Karpas-422 (cell line): ENCODE measurements around the gene SPAAR. TPM values are rescaled to one million over a fixed set of nuclear protein-coding genes. Genes with fewer than 3 reads are reported as not detected.
"Not testable (repeated sequence)": the region's sequence is repeated elsewhere in the genome, so short reads cannot be mapped to it uniquely, and the experiment has no call there.

Experiments used
- DNase-seq: peaks from one replicate; pipeline ENCODE4 v3.0.0-alpha.2; 2015
- H2AFZ ChIP-seq: fragments of 200-600 bp; sonication (generic); 2 replicates; pipeline ENCODE4 v1.6.1; 2014; ENCODE audit warnings: antibody characterized with exemption, low read length, mixed read lengths
- H3K27ac ChIP-seq: fragments of 200-600 bp; sonication (generic); 2 replicates; pipeline ENCODE4 v1.5.1; 2014; ENCODE audit warnings: mild to moderate bottlenecking, low read length, moderate library complexity
- H3K27me3 ChIP-seq: fragments of 200-600 bp; sonication (generic); 2 replicates; pipeline ENCODE4 v1.6.1; 2014; ENCODE audit warnings: low read length, mixed read lengths
- H3K36me3 ChIP-seq: fragments of 200-600 bp; sonication (generic); 2 replicates; pipeline ENCODE4 v1.6.1; 2014; ENCODE audit warnings: low read length, mixed read lengths; ENCODE audit not compliant: insufficient read depth
- H3K4me1 ChIP-seq: fragments of 200-600 bp; sonication (generic); 2 replicates; pipeline ENCODE4 v1.6.1; 2014; ENCODE audit warnings: mild to moderate bottlenecking, low read length, mixed read lengths
- H3K4me2 ChIP-seq: fragments of 200-600 bp; sonication (generic); 2 replicates; pipeline ENCODE4 v1.6.1; 2014; ENCODE audit warnings: low read length, low read depth, mild to moderate bottlenecking; ENCODE audit not compliant: poor library complexity, severe bottlenecking
- H3K4me3 ChIP-seq: fragments of 200-600 bp; sonication (generic); 2 replicates; pipeline ENCODE4 v1.5.1; 2014; ENCODE audit warnings: mild to moderate bottlenecking, antibody characterized with exemption, low read length, mixed read lengths
- H3K79me2 ChIP-seq: fragments of 200-600 bp; sonication (generic); 2 replicates; pipeline ENCODE4 v1.6.1; 2014; ENCODE audit warnings: mild to moderate bottlenecking, low read length, mixed read lengths
- H3K9ac ChIP-seq: fragments of 200-600 bp; sonication (generic); 2 replicates; pipeline ENCODE4 v1.6.0; 2014; ENCODE audit warnings: low read length
- H3K9me2 ChIP-seq: fragments of 200-600 bp; sonication (generic), shearing (Covaris generic); replicated peaks from 2 replicates; pipeline ENCODE4 v1.6.0; 2014; ENCODE audit warnings: mild to moderate bottlenecking, low read length, moderate library complexity; ENCODE audit not compliant: insufficient read depth
- H3K9me3 ChIP-seq: fragments of 300-700, 200-600 bp; sonication (generic); 2 replicates; pipeline ENCODE4 v1.6.1; 2014; ENCODE audit warnings: low read length, mixed read lengths
- H4K20me1 ChIP-seq: fragments of 200-600 bp; sonication (generic); 2 replicates; pipeline ENCODE4 v1.6.1; 2014; ENCODE audit warnings: mild to moderate bottlenecking, antibody characterized with exemption, low read length, low read depth; ENCODE audit not compliant: insufficient read depth
- total RNA-seq: library from RNA; depleted of rRNA; stranded (reverse); fragments of >200 nt; shearing (Covaris generic); gene quantifications from 2 replicates; pipeline ENCODE4 v1.2.3, GENCODE V29; 2014; ENCODE audit warnings: low replicate concordance

Gene SPAAR
- total RNA-seq, 1 experiment from 2014 or later = not detected

DNA sequence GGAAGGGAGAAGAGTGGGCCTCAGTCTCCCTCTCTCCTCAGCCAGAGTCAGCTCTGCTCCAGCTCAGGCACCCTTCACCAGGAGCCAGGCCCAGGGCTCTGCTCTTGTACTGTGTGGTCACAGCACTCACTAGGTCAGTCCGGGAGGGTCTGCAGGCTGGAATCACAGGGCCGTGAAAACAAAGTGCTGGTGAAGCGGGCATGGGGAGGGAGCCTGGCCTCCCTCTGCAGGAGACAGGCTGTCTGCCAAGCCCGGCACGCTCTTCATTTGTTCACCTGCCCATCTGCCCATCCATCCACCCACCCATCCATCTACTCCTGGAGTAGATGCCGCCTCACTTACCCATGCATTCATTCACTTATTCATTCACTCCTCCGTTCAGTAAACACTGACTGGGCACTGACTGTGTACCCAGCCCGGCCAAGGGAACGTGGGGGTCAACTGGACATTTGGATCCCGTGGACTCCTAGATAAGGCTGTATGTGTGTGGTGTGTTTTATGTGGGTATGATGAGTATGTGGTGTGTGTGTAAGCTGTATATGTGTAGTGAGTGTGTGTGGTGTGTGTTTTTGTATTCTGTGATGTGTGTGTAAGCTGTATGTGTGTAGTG, 3.6 kb downstream of the SPAAR start:
- Histone ChIP-seq H2AFZ (no peak overlapping the region), H3K79me2 (no peaks in the 10 kb centered on the region), H3K4me1 (no peaks in the 10 kb centered on the region), H3K9ac (no peak overlapping the region), H4K20me1 (no peaks in the 10 kb centered on the region), H3K27ac (no peak overlapping the region), H3K4me2 (no peak overlapping the region), H3K4me3 (no peak overlapping the region), H3K36me3 (no peaks in the 10 kb centered on the region), H3K27me3 (no peaks in the 10 kb centered on the region), H3K9me3 (no peaks in the 10 kb centered on the region), H3K9me2 (no peaks in the 10 kb centered on the region)
- no peak for DNase-seq

DNA sequence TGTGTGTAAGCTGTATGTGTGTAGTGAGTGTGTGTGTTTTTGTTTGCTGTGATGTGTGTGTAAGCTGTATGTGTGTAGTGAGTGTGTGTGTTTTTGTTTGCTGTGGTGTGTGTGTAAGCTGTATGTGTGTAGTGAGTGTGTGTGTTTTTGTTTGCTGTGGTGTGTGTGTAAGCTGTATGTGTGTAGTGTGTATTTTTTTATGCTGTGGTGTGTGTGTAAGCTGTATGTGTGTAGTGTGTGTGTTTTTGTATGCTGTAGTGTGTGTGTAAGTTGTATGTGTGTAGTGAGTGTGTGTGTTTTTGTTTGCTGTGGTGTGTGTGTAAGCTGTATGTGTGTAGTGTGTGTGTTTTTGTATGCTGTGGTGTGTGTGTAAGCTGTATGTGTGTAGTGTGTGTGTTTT, 4.1 kb downstream of the SPAAR start:
- H3K4me2 ChIP-seq, H3K4me1 ChIP-seq, H2AFZ ChIP-seq, DNase-seq, H3K9me3 ChIP-seq, H3K27ac ChIP-seq, H3K9me2 ChIP-seq, H3K9ac ChIP-seq, H3K79me2 ChIP-seq, H4K20me1 ChIP-seq, H3K4me3 ChIP-seq, H3K36me3 ChIP-seq, H3K27me3 ChIP-seq: not testable (repeated sequence)

DNA sequence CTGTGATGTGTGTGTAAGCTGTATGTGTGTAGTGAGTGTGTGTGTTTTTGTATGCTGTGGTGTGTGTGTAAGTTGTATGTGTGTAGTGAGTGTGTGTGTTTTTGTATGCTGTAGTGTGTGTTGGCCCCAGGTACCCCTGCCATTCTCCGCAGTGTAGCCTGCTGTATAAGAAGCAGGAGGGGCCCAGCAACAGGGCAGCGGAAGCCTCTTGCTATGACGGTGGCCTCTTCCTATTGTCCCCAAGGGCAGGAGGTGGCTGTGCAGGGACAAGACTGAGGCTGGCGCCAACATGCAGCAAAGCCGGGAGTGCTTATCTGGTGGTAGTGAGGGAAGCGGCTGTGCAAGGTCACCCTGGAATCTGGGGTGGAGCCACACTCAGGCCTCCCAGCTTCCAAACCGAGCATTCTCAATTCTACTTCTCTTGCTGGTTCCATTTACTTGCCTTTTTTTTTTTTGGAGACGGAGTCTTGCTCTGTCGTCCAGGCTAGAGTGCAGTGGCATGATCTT, 5.1 kb downstream of the SPAAR start:
- DNase-seq = no peak
- Histone ChIP-seq H3K4me3 (no peak overlapping the region), H3K4me1 (no peaks in the 10 kb centered on the region), H3K27me3 (no peaks in the 10 kb centered on the region), H2AFZ (no peak overlapping the region), H3K27ac (no peak overlapping the region), H3K36me3 (no peaks in the 10 kb centered on the region), H3K9ac (no peak overlapping the region), H3K9me2 (no peaks in the 10 kb centered on the region), H4K20me1 (no peaks in the 10 kb centered on the region), H3K4me2 (no peak overlapping the region), H3K79me2 (no peaks in the 10 kb centered on the region), H3K9me3 (no peaks in the 10 kb centered on the region)

DNA sequence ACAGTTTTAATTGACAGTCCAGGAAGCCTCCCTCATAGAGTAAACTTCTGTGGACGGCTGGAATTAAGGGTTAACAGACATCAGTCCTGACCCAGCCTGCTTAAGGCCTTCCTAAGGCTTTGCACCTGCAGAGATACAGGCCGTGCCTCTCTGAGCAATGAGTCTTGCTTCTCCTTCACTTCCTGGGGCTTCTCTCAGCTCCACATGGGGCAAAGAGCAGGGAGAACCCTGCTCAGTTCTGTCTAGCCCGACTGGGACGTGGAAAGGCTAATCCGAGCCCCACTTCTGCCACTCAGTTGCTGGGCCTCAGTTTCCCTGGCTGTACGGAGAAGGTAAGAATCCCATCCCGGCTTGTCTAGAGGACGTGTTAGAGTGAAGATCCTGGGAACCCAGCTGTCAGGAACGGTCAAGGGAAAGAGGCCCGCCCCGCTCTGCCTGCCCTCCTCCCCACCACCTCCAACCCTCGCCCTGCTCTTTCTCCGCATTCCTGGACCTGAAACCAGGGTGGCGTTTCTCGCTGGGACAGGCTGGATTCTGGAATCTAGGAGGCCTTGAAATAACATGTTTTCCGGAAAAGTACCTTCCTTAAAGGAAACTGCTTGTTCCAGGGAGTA, 6.5 kb downstream of the SPAAR start:
- Histone ChIP-seq H3K4me2 (no peak overlapping the region), H4K20me1 (no peaks in the 10 kb centered on the region), H3K9me2 (no peaks in the 10 kb centered on the region), H3K9ac (no peak overlapping the region), H3K27me3 (no peaks in the 10 kb centered on the region), H3K36me3 (no peaks in the 10 kb centered on the region), H3K4me3 (no peak overlapping the region), H3K27ac (no peak overlapping the region), H3K9me3 (no peaks in the 10 kb centered on the region), H3K4me1 (no peaks in the 10 kb centered on the region), H2AFZ (no peak overlapping the region), H3K79me2 (no peaks in the 10 kb centered on the region)
- no peak for DNase-seq

DNA sequence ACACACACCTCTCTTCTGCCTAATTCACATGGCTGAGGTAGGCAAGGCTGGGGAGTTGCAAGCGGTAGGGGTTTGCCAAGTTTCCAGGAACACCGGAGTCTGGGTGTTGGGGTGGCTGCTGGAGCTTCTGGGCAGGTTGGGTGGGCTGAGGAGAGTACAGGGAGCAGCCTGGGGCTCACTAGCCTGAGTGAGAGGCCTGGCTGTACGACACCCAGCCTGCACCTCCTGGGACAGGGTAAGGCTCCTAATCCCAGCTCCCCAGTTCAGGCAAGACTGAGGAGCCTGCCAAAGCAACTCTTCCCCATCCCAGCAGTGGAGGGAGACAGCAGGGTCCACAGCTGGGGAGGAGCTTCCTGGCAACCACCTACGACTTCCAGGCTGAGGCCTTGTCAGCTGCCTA, 8.0 kb downstream of the SPAAR start:
- no peak overlapping the region for H3K9ac ChIP-seq
- no peaks in the 10 kb centered on the region for H3K9me2 ChIP-seq
- H3K4me1 ChIP-seq = no peaks in the 10 kb centered on the region
- H3K4me3 ChIP-seq = no peak overlapping the region
- no peaks in the 10 kb centered on the region for H4K20me1 ChIP-seq
- DNase-seq = no peak
- no peak overlapping the region for H3K4me2 ChIP-seq
- no peak overlapping the region for H3K27ac ChIP-seq
- no peaks in the 10 kb centered on the region for H3K9me3 ChIP-seq
- no peaks in the 10 kb centered on the region for H3K27me3 ChIP-seq
- no peaks in the 10 kb centered on the region for H3K36me3 ChIP-seq
- no peaks in the 10 kb centered on the region for H3K79me2 ChIP-seq
- H2AFZ ChIP-seq = no peak overlapping the region

GRCh38 chr9:35918780-35919179, 9.5 kb downstream of the SPAAR start:
- H3K27ac ChIP-seq = no peak overlapping the region
- H2AFZ ChIP-seq = no peak overlapping the region
- no peaks in the 10 kb centered on the region for H3K27me3 ChIP-seq
- H3K9ac ChIP-seq = no peak overlapping the region
- H3K79me2 ChIP-seq = no peaks in the 10 kb centered on the region
- H3K4me1 ChIP-seq = no peaks in the 10 kb centered on the region
- H4K20me1 ChIP-seq = no peaks in the 10 kb centered on the region
- no peak overlapping the region for H3K4me2 ChIP-seq
- no peak overlapping the region for H3K4me3 ChIP-seq
- no peaks in the 10 kb centered on the region for H3K36me3 ChIP-seq
- no peak for DNase-seq
- no peaks in the 10 kb centered on the region for H3K9me2 ChIP-seq
- H3K9me3 ChIP-seq = no peaks in the 10 kb centered on the region

- H3K4me1 ChIP-seq = no peaks in the 10 kb centered on the region
- no peak overlapping the region for H3K9ac ChIP-seq
- no peaks in the 10 kb centered on the region for H3K27me3 ChIP-seq
- no peaks in the 10 kb centered on the region for H4K20me1 ChIP-seq
- H3K79me2 ChIP-seq = no peaks in the 10 kb centered on the region
- no peaks in the 10 kb centered on the region for H3K9me2 ChIP-seq
- H3K9me3 ChIP-seq = no peaks in the 10 kb centered on the region
- H2AFZ ChIP-seq = no peak overlapping the region
- H3K4me3 ChIP-seq = no peak overlapping the region
- no peaks in the 10 kb centered on the region for H3K36me3 ChIP-seq
- H3K4me2 ChIP-seq = no peak overlapping the region
- H3K27ac ChIP-seq = no peak overlapping the region
- no peak for DNase-seq
Observed at GRCh38 chr9:35919212-35920008, 10.1 kb downstream of the SPAAR start.

DNA sequence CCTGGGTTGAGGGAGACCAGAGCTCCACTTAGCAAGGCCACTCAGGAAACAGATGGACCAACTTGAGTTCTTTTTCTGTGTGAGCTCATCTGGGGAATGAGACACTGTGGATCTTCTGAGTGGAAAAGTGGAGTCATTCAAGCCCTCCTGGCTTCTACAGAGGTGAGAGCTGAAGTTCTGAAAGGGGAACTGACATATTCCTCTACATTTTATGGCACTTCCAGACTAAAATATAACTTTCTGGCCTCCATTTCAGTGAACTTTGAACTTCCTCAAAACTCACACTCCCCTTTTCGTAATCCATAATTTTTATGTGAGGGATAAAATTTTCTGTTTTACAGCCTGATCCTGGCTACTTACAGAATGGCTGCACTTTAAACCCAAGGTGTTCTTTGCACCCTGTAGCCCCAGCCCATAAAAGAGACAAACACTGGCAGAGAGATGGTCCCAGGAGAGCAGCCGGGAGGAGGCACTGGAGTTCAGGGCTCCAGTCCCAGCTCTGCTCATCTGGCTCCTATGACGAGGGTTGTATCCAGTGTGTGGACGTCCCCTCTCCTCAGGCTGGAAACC, 10.8 kb downstream of the SPAAR start:
- H3K9me3 ChIP-seq = no peaks in the 10 kb centered on the region
- H3K4me3 ChIP-seq = no peak overlapping the region
- H3K27me3 ChIP-seq = no peaks in the 10 kb centered on the region
- no peak overlapping the region for H3K27ac ChIP-seq
- no peak overlapping the region for H3K4me2 ChIP-seq
- H3K36me3 ChIP-seq = no peaks in the 10 kb centered on the region
- H2AFZ ChIP-seq = no peak overlapping the region
- no peaks in the 10 kb centered on the region for H3K9me2 ChIP-seq
- H3K9ac ChIP-seq = no peak overlapping the region
- no peak for DNase-seq
- no peaks in the 10 kb centered on the region for H3K4me1 ChIP-seq
- no peaks in the 10 kb centered on the region for H3K79me2 ChIP-seq
- no peaks in the 10 kb centered on the region for H4K20me1 ChIP-seq
